HepG2 (cell line): ENCODE results near the gene C14orf180.

ENCODE experiments used
- ARNT ChIP-seq: fragments of 450-650 bp; IDR thresholded peaks from 2 replicates; pipeline ENCODE4 v1.6.1; 2017
- EEA1 ChIP-seq: sonication (generic); formaldehyde crosslinking; IDR thresholded peaks from 2 replicates; pipeline ENCODE4 v1.5.1; 2020; ENCODE audit warnings: mild to moderate bottlenecking, missing genetic modification reagents, borderline replicate concordance
- HDAC6 ChIP-seq: fragments of 200-600 bp; sonication (generic); IDR thresholded peaks from 2 replicates; pipeline ENCODE4 v1.7.0; 2017; ENCODE audit warnings: mild to moderate bottlenecking, antibody characterized with exemption, low read length, low read depth
- NR1H2 ChIP-seq: sonication (generic); formaldehyde crosslinking; IDR thresholded peaks from 2 replicates; pipeline ENCODE4 v1.8.1; 2022; ENCODE audit warnings: low read depth, missing genetic modification reagents, borderline replicate concordance
- POLR2A ChIP-seq, 2 experiments: IDR thresholded peaks; 2 replicates each; pipeline ENCODE4 v1.6.1; 2011; ENCODE audit warnings: low read depth in 2 of 2, low read length in 2 of 2, mild to moderate bottlenecking in 1 of 2, moderate library complexity in 1 of 2; ENCODE audit not compliant: insufficient read depth in 1 of 2
- POLR2AphosphoS5 ChIP-seq: IDR thresholded peaks from 2 replicates; pipeline ENCODE4 v1.6.1; 2012; ENCODE audit warnings: low read depth, low read length
- SCMH1 ChIP-seq: sonication (generic); formaldehyde crosslinking; IDR thresholded peaks from 2 replicates; pipeline ENCODE4 v1.9.0; 2021; ENCODE audit warnings: missing genetic modification reagents, mild to moderate bottlenecking, borderline replicate concordance
- TCF12 ChIP-seq, 2 experiments: fragments of 450-650 bp in 1 of 2; sonication (generic) in 1 of 2; formaldehyde crosslinking in 1 of 2; IDR thresholded peaks; 2 replicates each; pipeline versions ENCODE4 v1.6.1 to v1.8.0; 2017 to 2022; ENCODE audit warnings: antibody characterized with exemption in 1 of 2, mild to moderate bottlenecking in 1 of 2, missing genetic modification reagents in 1 of 2, moderate library complexity in 1 of 2
- TP53 ChIP-seq: sonication (generic); formaldehyde crosslinking; conservative IDR thresholded peaks from 2 replicates; pipeline ENCODE4 v1.4.0; 2020; ENCODE audit warnings: missing genetic modification reagents
- ZNF20 ChIP-seq: sonication (generic); formaldehyde crosslinking; IDR thresholded peaks from 2 replicates; pipeline ENCODE4 v1.4.0; 2020; ENCODE audit warnings: mild to moderate bottlenecking, moderate library complexity, missing genetic modification reagents
- ZNF317 ChIP-seq: sonication (generic); formaldehyde crosslinking; IDR thresholded peaks from 2 replicates; pipeline ENCODE4 v1.5.0; 2020; ENCODE audit warnings: mild to moderate bottlenecking, missing genetic modification reagents

DNA sequence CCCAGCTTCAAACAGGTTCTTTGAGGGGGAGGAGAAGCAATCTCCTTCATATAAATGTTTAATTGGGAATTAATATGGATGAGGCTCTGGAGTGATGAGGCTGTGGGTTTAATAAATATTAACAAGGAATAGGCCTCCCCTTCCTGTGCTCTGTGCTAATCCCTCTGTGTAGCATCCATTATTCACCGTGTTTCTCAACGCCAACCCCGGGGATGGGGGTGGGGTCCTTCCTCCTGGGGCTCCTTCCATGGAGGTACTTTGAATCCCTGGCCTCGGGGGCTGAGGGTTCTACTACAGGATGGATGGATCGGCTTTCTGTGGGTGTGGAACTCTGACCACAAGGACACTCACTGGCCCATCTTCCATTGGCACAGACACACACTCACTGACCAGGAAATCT, 59.9 kb downstream of the C14orf180 start:
- no peak for TF ChIP-seq TP53 (CRISPR knock-in tag)
- no peak for TF ChIP-seq POLR2AphosphoS5
- TF ChIP-seq HDAC6: no peak
- no peak for TF ChIP-seq POLR2A (IDR thresholded peaks at IDR 0.05; ENCODE audit: insufficient read depth in 1 of 2, low read depth in 2 of 2, low read length in 2 of 2)
- TF ChIP-seq EEA1 (CRISPR knock-in tag): no peak
- no peak for TF ChIP-seq ZNF317 (CRISPR knock-in tag)
- TF ChIP-seq TCF12 (IDR thresholded peaks at IDR 0.05): no peak
- no peak for TF ChIP-seq TCF12 (CRISPR knock-in tag; IDR thresholded peaks at IDR 0.05)
- no peak for TF ChIP-seq SCMH1
- no peak for TF ChIP-seq ARNT
- no peak for TF ChIP-seq NR1H2 (CRISPR knock-in tag)
- TF ChIP-seq ZNF20 (CRISPR knock-in tag): no peak
